HEK293 (cell line): Measurements from ENCODE around the gene AQR.

ENCODE experiments used
- CTCF ChIA-PET: fragments of 350-600 bp; formaldehyde crosslinking; extraction: SDS; loops from one replicate; lab custom pipeline; 2021; ENCODE audit warnings: antibody characterized with exemption; lab: Yijun Ruan, JAX
- POLR2A ChIA-PET: fragments of 300-600 bp; formaldehyde crosslinking; extraction: SDS; loops from one replicate; lab custom pipeline; 2020; ENCODE audit warnings: antibody characterized with exemption, inconsistent platforms; lab: Yijun Ruan, JAX
- H3K27ac ChIP-seq: fragments of 200-500 bp; sonication (Bioruptor generic); 2 replicates; pipeline ENCODE4 v1.5.1; 2014; ENCODE audit warnings: low read depth, low read length, control low read depth, inconsistent platforms; ENCODE audit errors: extremely low read depth
- H3K36me3 ChIP-seq, 2 experiments: fragments of 200-500 bp in 1 of 2; sonication (Bioruptor generic) in 1 of 2; 1 replicate in 1 of 2; 2 replicates in 1 of 2; pipeline ENCODE4 v1.5.1; 2014 to 2017; ENCODE audit warnings: inconsistent platforms in 2 of 2, low read length in 2 of 2; ENCODE audit not compliant: control insufficient read depth in 2 of 2, insufficient read depth in 1 of 2
- H3K4me1 ChIP-seq: fragments of 200-500 bp; sonication (Bioruptor generic); 2 replicates; pipeline ENCODE4 v1.5.1; 2014; ENCODE audit warnings: mild to moderate bottlenecking, low read length, inconsistent platforms; ENCODE audit not compliant: control insufficient read depth, insufficient read depth
- H3K4me3 ChIP-seq: 2 replicates; pipeline ENCODE4 v1.5.1; 2011; ENCODE audit warnings: low read depth, mild to moderate bottlenecking, control low read depth, low read length, moderate library complexity
- H3K9me3 ChIP-seq: fragments of 200-500 bp; sonication (Bioruptor generic); 2 replicates; pipeline ENCODE4 v1.5.1; 2014; ENCODE audit warnings: low read depth, low read length, inconsistent platforms; ENCODE audit not compliant: control insufficient read depth, insufficient read depth
- BCL11A ChIP-seq: fragments of 450-650 bp; formaldehyde crosslinking; IDR thresholded peaks from 2 replicates; pipeline ENCODE4 v1.5.1; 2016; ENCODE audit warnings: low read depth, missing biosample characterization, missing genetic modification characterization
- EGR2 ChIP-seq: fragments of 450-650 bp; formaldehyde crosslinking; IDR thresholded peaks from 2 replicates; pipeline ENCODE4 v1.5.1; 2016; ENCODE audit warnings: low read depth, missing biosample characterization, missing genetic modification characterization
- IKZF3 ChIP-seq: fragments of 450-650 bp; IDR thresholded peaks from 2 replicates; pipeline ENCODE4 v1.5.0; 2018; ENCODE audit warnings: missing biosample characterization, mild to moderate bottlenecking, missing genetic modification characterization, moderate library complexity
- OVOL3 ChIP-seq: fragments of 450-650 bp; formaldehyde crosslinking; IDR thresholded peaks from 2 replicates; pipeline ENCODE4 v1.5.1; 2016; ENCODE audit warnings: missing biosample characterization, missing genetic modification characterization
- TSHZ1 ChIP-seq: fragments of 450-650 bp; formaldehyde crosslinking; IDR thresholded peaks from 2 replicates; pipeline ENCODE4 v1.5.1; 2016; ENCODE audit warnings: missing biosample characterization, missing genetic modification characterization, borderline replicate concordance
- YY1 ChIP-seq: fragments of 450-650 bp; formaldehyde crosslinking; IDR thresholded peaks from 2 replicates; pipeline ENCODE4 v1.5.1; 2018; ENCODE audit warnings: missing biosample characterization, missing genetic modification characterization
- YY2 ChIP-seq: fragments of 450-650 bp; formaldehyde crosslinking; IDR thresholded peaks from 2 replicates; pipeline ENCODE4 v1.5.1; 2016; ENCODE audit warnings: missing biosample characterization, missing genetic modification characterization
- ZBTB49 ChIP-seq: fragments of 450-650 bp; formaldehyde crosslinking; IDR thresholded peaks from 2 replicates; pipeline ENCODE4 v1.5.1; 2016; ENCODE audit warnings: missing biosample characterization, missing genetic modification characterization, low read depth
- ZBTB8A ChIP-seq: fragments of 450-650 bp; formaldehyde crosslinking; IDR thresholded peaks from 2 replicates; pipeline ENCODE4 v1.5.1; 2016; ENCODE audit warnings: missing biosample characterization, missing genetic modification characterization
- ZFP37 ChIP-seq: fragments of 450-650 bp; formaldehyde crosslinking; IDR thresholded peaks from 2 replicates; pipeline ENCODE4 v1.5.1; 2016; ENCODE audit warnings: missing biosample characterization, missing genetic modification characterization
- ZNF133 ChIP-seq: fragments of 450-650 bp; formaldehyde crosslinking; IDR thresholded peaks from 2 replicates; pipeline ENCODE4 v1.5.1; 2016; ENCODE audit warnings: missing biosample characterization, missing genetic modification characterization
- ZNF157 ChIP-seq: fragments of 450-650 bp; formaldehyde crosslinking; IDR thresholded peaks from 2 replicates; pipeline ENCODE4 v1.5.1; 2016; ENCODE audit warnings: missing biosample characterization, missing genetic modification characterization
- ZNF221 ChIP-seq: fragments of 450-650 bp; formaldehyde crosslinking; IDR thresholded peaks from 2 replicates; pipeline ENCODE4 v1.5.1; 2017; ENCODE audit warnings: missing biosample characterization, missing genetic modification characterization, borderline replicate concordance
- ZNF266 ChIP-seq: fragments of 450-650 bp; formaldehyde crosslinking; IDR thresholded peaks from 2 replicates; pipeline ENCODE4 v1.5.1; 2016; ENCODE audit warnings: missing biosample characterization, missing genetic modification characterization, low read depth
- ZNF274 ChIP-seq, 2 experiments: fragments of 200-500 bp in 1 of 2; fragments of 450-650 bp in 1 of 2; sonication (Bioruptor generic) in 1 of 2; formaldehyde crosslinking in 1 of 2; IDR thresholded peaks; 2 replicates each; pipeline versions ENCODE4 v1.5.1 to v1.6.1; 2014 to 2016; ENCODE audit warnings: borderline replicate concordance in 1 of 2, inconsistent platforms in 1 of 2, low read length in 1 of 2, missing biosample characterization in 1 of 2, missing genetic modification characterization in 1 of 2
- ZNF629 ChIP-seq: fragments of 450-650 bp; formaldehyde crosslinking; IDR thresholded peaks from 2 replicates; pipeline ENCODE4 v1.5.1; 2017; ENCODE audit warnings: missing biosample characterization, missing genetic modification characterization
- ZNF670 ChIP-seq: fragments of 450-650 bp; formaldehyde crosslinking; IDR thresholded peaks from 2 replicates; pipeline ENCODE4 v1.5.1; 2016; ENCODE audit warnings: missing biosample characterization, missing genetic modification characterization, low read depth
- ZNF692 ChIP-seq: fragments of 450-650 bp; formaldehyde crosslinking; IDR thresholded peaks from 2 replicates; pipeline ENCODE4 v1.5.1; 2016; ENCODE audit warnings: missing biosample characterization, missing genetic modification characterization
- ZNF747 ChIP-seq: fragments of 450-650 bp; formaldehyde crosslinking; IDR thresholded peaks from 2 replicates; pipeline ENCODE4 v1.5.1; 2016; ENCODE audit warnings: missing biosample characterization, missing genetic modification characterization
- ZNF76 ChIP-seq: fragments of 450-650 bp; formaldehyde crosslinking; IDR thresholded peaks from 2 replicates; pipeline ENCODE4; 2016; ENCODE audit warnings: low read depth, missing biosample characterization, missing genetic modification characterization, borderline replicate concordance

The AQR gene

GRCh38 chr15:34914317-34914716 lies 55.2 kb downstream of the AQR start:
- ChIA-PET POLR2A (no interaction called here), CTCF (interaction anchor here (0.7 kb wide), 1 partner anchor 247 kb away, joined by 3 read pairs; no protein-coding TSS in a partner anchor)
- Histone ChIP-seq H3K27ac (no peak overlapping the region), H3K4me1 (no peaks in the 10 kb centered on the region), H3K4me3 (no peak overlapping the region), H3K9me3 (no peaks in the 10 kb centered on the region), H3K36me3 (peaks cover 18 to 64% of the 10 kb centered on the region in 2 experiments)
- no peak for TF ChIP-seq ZNF670 (tag by site-specific recombination)

- H3K36me3 ChIP-seq: peaks cover 6 to 50% of the 10 kb centered on the region in 2 experiments
- TF ChIP-seq OVOL3: no peak
- no peaks in the 10 kb centered on the region for H3K4me1 ChIP-seq
- POLR2A ChIA-PET: no interaction called here
- no peaks in the 10 kb centered on the region for H3K9me3 ChIP-seq
- H3K4me3 ChIP-seq: no peak overlapping the region
- CTCF ChIA-PET: interaction anchor here (0.7 kb wide), 1 partner anchor 779 kb away, joined by 3 read pairs; no protein-coding TSS in a partner anchor
- no peak overlapping the region for H3K27ac ChIP-seq
Observed at GRCh38 chr15:34905047-34905446, 64.5 kb downstream of the AQR start.

- TF ChIP-seq ZNF133 (tag by site-specific recombination) (no peak), IKZF3 (no peak), ZNF157 (no peak), ZBTB8A (no peak), ZNF629 (no peak)
- TF ChIP-seq, all 188 proteins: peak for 0
- Histone ChIP-seq H3K4me3 (no peak overlapping the region), H3K27ac (no peak overlapping the region), H3K4me1 (no peaks in the 10 kb centered on the region), H3K36me3 (peaks cover 10 to 48% of the 10 kb centered on the region in 2 experiments), H3K9me3 (no peaks in the 10 kb centered on the region)
- CTCF ChIA-PET: no interaction called here
- POLR2A ChIA-PET: no interaction called here
Observed at GRCh38 chr15:34904527-34904926, 65.0 kb downstream of the AQR start.

GRCh38 chr15:34900748-34901147 lies 68.8 kb downstream of the AQR start:
- no peak for TF ChIP-seq ZNF266 (tag by site-specific recombination)
- TF ChIP-seq ZNF76 (tag by site-specific recombination): no peak
- no peak for TF ChIP-seq ZNF221 (tag by site-specific recombination)
- TF ChIP-seq BCL11A (tag by site-specific recombination): no peak
- TF ChIP-seq ZBTB49 (tag by site-specific recombination): no peak
- no peak for TF ChIP-seq TSHZ1
- no peak for TF ChIP-seq EGR2
- TF ChIP-seq ZNF692 (tag by site-specific recombination): no peak
- no peak for TF ChIP-seq ZFP37 (tag by site-specific recombination)
- no peak for TF ChIP-seq YY1 (tag by site-specific recombination)
- TF ChIP-seq ZNF274 (IDR thresholded peaks at IDR 0.05; ENCODE audit: low read length): no peak
- no peak for TF ChIP-seq ZNF274 (tag by site-specific recombination; IDR thresholded peaks at IDR 0.05; ENCODE audit: borderline replicate concordance)
- TF ChIP-seq YY2 (tag by site-specific recombination): no peak
- no peak for TF ChIP-seq ZNF747 (tag by site-specific recombination)
- ChIA-PET POLR2A (no interaction called here), CTCF (no interaction called here)
- Histone ChIP-seq H3K4me1 (no peaks in the 10 kb centered on the region), H3K9me3 (no peaks in the 10 kb centered on the region), H3K27ac (no peak overlapping the region), H3K36me3 (peaks cover 7 to 47% of the 10 kb centered on the region in 2 experiments; a peak in 2 of 3 replicates), H3K4me3 (no peak overlapping the region)
